HepG2 (cell line): ENCODE results near the gene KLHL17. TPM values are rescaled to one million over a fixed set of nuclear protein-coding genes. Genes with fewer than 3 reads are reported as not detected.

ENCODE experiments used
- ADNP ChIP-seq: sonication (generic); formaldehyde crosslinking; IDR thresholded peaks from 2 replicates; pipeline ENCODE4 v1.4.0; 2020; ENCODE audit warnings: missing genetic modification reagents
- ARID2 ChIP-seq: sonication (generic); formaldehyde crosslinking; IDR thresholded peaks from 2 replicates; pipeline ENCODE4 v1.8.1; 2022; ENCODE audit warnings: mild to moderate bottlenecking, missing genetic modification reagents, borderline replicate concordance
- ARID4A ChIP-seq: sonication (generic); formaldehyde crosslinking; IDR thresholded peaks from 2 replicates; pipeline ENCODE4 v1.5.0; 2020; ENCODE audit warnings: mild to moderate bottlenecking, missing genetic modification reagents, borderline replicate concordance
- CEBPB ChIP-seq: IDR thresholded peaks from 2 replicates; pipeline ENCODE4 v1.6.1; 2011; ENCODE audit warnings: low read depth, low read length, improper control_type of control experiment, borderline replicate concordance
- FOXJ3 ChIP-seq: sonication (generic); formaldehyde crosslinking; IDR thresholded peaks from 2 replicates; pipeline ENCODE4 v1.4.0; 2020; ENCODE audit warnings: missing genetic modification reagents, mild to moderate bottlenecking, borderline replicate concordance
- GLMP ChIP-seq: sonication (generic); formaldehyde crosslinking; IDR thresholded peaks from 2 replicates; pipeline ENCODE4 v1.9.0; 2021; ENCODE audit warnings: missing genetic modification reagents, mild to moderate bottlenecking, borderline replicate concordance
- HDAC6 ChIP-seq: fragments of 200-600 bp; sonication (generic); IDR thresholded peaks from 2 replicates; pipeline ENCODE4 v1.7.0; 2017; ENCODE audit warnings: mild to moderate bottlenecking, antibody characterized with exemption, low read length, low read depth
- MAFG ChIP-seq: sonication (generic); formaldehyde crosslinking; IDR thresholded peaks from 2 replicates; pipeline ENCODE4 v1.5.1; 2020; ENCODE audit warnings: mild to moderate bottlenecking, missing genetic modification reagents
- MLX ChIP-seq: IDR thresholded peaks from 2 replicates; pipeline ENCODE4 v1.6.1; 2016
- PAWR ChIP-seq: sonication (generic); formaldehyde crosslinking; IDR thresholded peaks from 2 replicates; pipeline ENCODE4 v1.4.0; 2020; ENCODE audit warnings: missing genetic modification reagents, mild to moderate bottlenecking, borderline replicate concordance
- SALL1 ChIP-seq: sonication (generic); formaldehyde crosslinking; IDR thresholded peaks from 2 replicates; pipeline ENCODE4 v1.8.0; 2022; ENCODE audit warnings: mild to moderate bottlenecking, missing genetic modification reagents
- TAF1 ChIP-seq: sonication (generic); formaldehyde crosslinking; IDR thresholded peaks from 2 replicates; pipeline ENCODE4 v1.4.0; 2020; ENCODE audit warnings: missing genetic modification reagents
- TCF7L2 ChIP-seq: IDR thresholded peaks from 2 replicates; pipeline ENCODE4 v1.6.1; 2011; ENCODE audit warnings: mild to moderate bottlenecking, low read depth, low read length, moderate library complexity
- TRIM24 ChIP-seq: sonication (generic); formaldehyde crosslinking; IDR thresholded peaks from 2 replicates; pipeline ENCODE4 v1.8.0; 2022; ENCODE audit warnings: mild to moderate bottlenecking, missing genetic modification reagents
- ZEB1 ChIP-seq: IDR thresholded peaks from 2 replicates; pipeline ENCODE4 v1.6.1; 2012; ENCODE audit warnings: mild to moderate bottlenecking, low read depth, inconsistent platforms; ENCODE audit not compliant: insufficient replicate concordance
- ZNF276 ChIP-seq: sonication (generic); formaldehyde crosslinking; IDR thresholded peaks from 2 replicates; pipeline ENCODE4 v1.4.0; 2020; ENCODE audit warnings: mild to moderate bottlenecking, low read depth, missing genetic modification reagents
- ZNF597 ChIP-seq: sonication (generic); formaldehyde crosslinking; IDR thresholded peaks from 2 replicates; pipeline ENCODE4 v1.5.0; 2020; ENCODE audit warnings: missing genetic modification reagents
- ZNF639 ChIP-seq: conservative IDR thresholded peaks from 2 replicates; pipeline ENCODE4 v1.6.1; 2018; ENCODE audit warnings: missing genetic modification reagents
- polyA plus RNA-seq, 8 experiments: library from polyadenylated mRNA; depleted of rRNA in 3 of 8; stranded (reverse) in 7 of 8; unstranded in 1 of 8; fragments of >200 nt; fragmentation: Illumina TruSeq in 4 of 8; extraction: Trizol in 4 of 8; gene quantifications; 2 replicates each; pipeline versions ENCODE4 v1.2.1 to v1.2.3, GENCODE V29; 2011 to 2016; ENCODE audit warnings: low read depth in 4 of 8, missing spikeins in 1 of 8, mixed read lengths in 1 of 8; ENCODE audit not compliant: insufficient read depth in 1 of 8
- total RNA-seq, 5 experiments: library from RNA; depleted of rRNA; stranded (reverse); fragments of >200 nt; fragmentation: Illumina TruSeq; extraction: Trizol; gene quantifications; 2 replicates each; pipeline ENCODE4 v1.2.3, GENCODE V29; 2016; ENCODE audit warnings: low read depth in 1 of 5

KLHL17 gene
- total and polyA plus RNA-seq, 2 of the 13 experiments (the other 11 are each of a cell fraction or from before 2014, with no cell fraction given): 9.3 to 24.7 TPM

GRCh38 chr1:1006305-1007159, 46.1 kb downstream of the KLHL17 start (continued):
- 0 out of 2 replicates have a peak, but pooled peaks have one; percentile 26 for TF ChIP-seq CEBPB
- TF ChIP-seq SALL1: peak; percentile 88
- TF ChIP-seq ZNF639 (CRISPR knock-in tag): peak; percentile 87
- TF ChIP-seq MAFG: 0 out of 2 replicates have a peak, but pooled peaks have one; percentile 18
- peak; percentile 95 for TF ChIP-seq ARID4A (CRISPR knock-in tag)
- TF ChIP-seq HDAC6: no peak
- TF ChIP-seq TRIM24 (CRISPR knock-in tag): 0 out of 2 replicates have a peak, but pooled peaks have one; percentile 25
- TF ChIP-seq TAF1 (CRISPR knock-in tag): peak; percentile 61
- peak; percentile 97 for TF ChIP-seq MLX
- TF ChIP-seq FOXJ3 (CRISPR knock-in tag): peak; percentile 72; the same call in 1 of the 2 replicates
- TF ChIP-seq PAWR (CRISPR knock-in tag): 0 out of 2 replicates have a peak, but pooled peaks have one; percentile 74
- no peak for TF ChIP-seq ADNP (CRISPR knock-in tag)
- TF ChIP-seq ZNF276 (CRISPR knock-in tag): no peak
- no peak for TF ChIP-seq ZNF597 (CRISPR knock-in tag)
- no peak for TF ChIP-seq GLMP (CRISPR knock-in tag)
- TF ChIP-seq ZEB1: no peak
- TF ChIP-seq ARID2: no peak
- no peak for TF ChIP-seq TCF7L2
